SK-N-SH treated with all-trans-retinoic acid at 6 μM for 48 hours (cell line): Measurements from ENCODE around the gene ZFYVE27.

ENCODE experiments used
- ATAC-seq: fragments of 200-7000 bp; cut with Tn5 transposase; 3 replicates; pipeline ENCODE4 v1.9.1; 2020; ENCODE audit warnings: mild to moderate bottlenecking, moderate library complexity
- BACH2 ChIP-seq: fragments of 250-450 bp; sonication (Bioruptor Pico); IDR thresholded peaks from 2 replicates; pipeline ENCODE4 v1.9.0; 2021; ENCODE audit warnings: mild to moderate bottlenecking, borderline replicate concordance
- CREB5 ChIP-seq: fragments of 250-450 bp; sonication (Bioruptor Pico); IDR thresholded peaks from 2 replicates; pipeline ENCODE4 v1.5.1; 2020; ENCODE audit warnings: low read depth, mild to moderate bottlenecking, moderate library complexity
- CSDC2 ChIP-seq: fragments of 250-450 bp; sonication (Bioruptor Pico); IDR thresholded peaks from 2 replicates; pipeline ENCODE4 v1.5.0; 2020; ENCODE audit warnings: mild to moderate bottlenecking, moderate library complexity
- ISL1 ChIP-seq: fragments of 250-450 bp; sonication (Bioruptor Pico); IDR thresholded peaks from 2 replicates; pipeline ENCODE4 v2.1.2; 2022; ENCODE audit warnings: mild to moderate bottlenecking, moderate library complexity
- OSR1 ChIP-seq: fragments of 250-450 bp; sonication (Bioruptor Pico); IDR thresholded peaks from 2 replicates; pipeline ENCODE4 v1.8.0; 2022; ENCODE audit warnings: moderate library complexity, mild to moderate bottlenecking, inconsistent platforms
- PATZ1 ChIP-seq: fragments of 250-450 bp; sonication (Bioruptor Pico); IDR thresholded peaks from 2 replicates; pipeline ENCODE4 v1.8.0; 2020; ENCODE audit warnings: mild to moderate bottlenecking, moderate library complexity, borderline replicate concordance
- POU6F1 ChIP-seq: fragments of 250-450 bp; sonication (Bioruptor Pico); IDR thresholded peaks from 2 replicates; pipeline ENCODE4 v1.8.0; 2021; ENCODE audit warnings: low read depth, mild to moderate bottlenecking, moderate library complexity, borderline replicate concordance
- PPARA ChIP-seq: fragments of 250-450 bp; sonication (Bioruptor Pico); IDR thresholded peaks from 2 replicates; pipeline ENCODE4 v1.5.0; 2020; ENCODE audit warnings: mild to moderate bottlenecking, borderline replicate concordance
- RARB ChIP-seq: fragments of 250-450 bp; sonication (Bioruptor Pico); IDR thresholded peaks from 2 replicates; pipeline ENCODE4 v1.8.0; 2021; ENCODE audit warnings: mild to moderate bottlenecking, moderate library complexity
- TCF4 ChIP-seq: fragments of 250-450 bp; sonication (Bioruptor Pico); IDR thresholded peaks from 2 replicates; pipeline ENCODE4 v1.8.0; 2021; ENCODE audit warnings: mild to moderate bottlenecking, moderate library complexity, borderline replicate concordance
- TOX ChIP-seq: fragments of 250-450 bp; sonication (Bioruptor Pico); IDR thresholded peaks from 2 replicates; pipeline ENCODE4 v1.8.0; 2021; ENCODE audit warnings: mild to moderate bottlenecking, moderate library complexity, borderline replicate concordance
- TSHZ2 ChIP-seq: fragments of 250-450 bp; sonication (Bioruptor Pico); IDR thresholded peaks from 2 replicates; pipeline ENCODE4 v1.5.0; 2020; ENCODE audit warnings: mild to moderate bottlenecking, moderate library complexity
- ZC3H10 ChIP-seq: fragments of 250-450 bp; sonication (Bioruptor Pico); IDR thresholded peaks from 2 replicates; pipeline ENCODE4 v1.5.1; 2021; ENCODE audit warnings: mild to moderate bottlenecking, moderate library complexity
- ZFP3 ChIP-seq: fragments of 250-450 bp; sonication (Bioruptor Pico); IDR thresholded peaks from 2 replicates; pipeline ENCODE4 v1.5.0; 2020; ENCODE audit warnings: mild to moderate bottlenecking, moderate library complexity
- ZNF565 ChIP-seq: fragments of 450-650 bp; formaldehyde crosslinking; conservative IDR thresholded peaks from 2 replicates; pipeline ENCODE4 v1.5.0; 2020; ENCODE audit warnings: low read depth, mild to moderate bottlenecking, moderate library complexity
- ZNF70 ChIP-seq: fragments of 450-650 bp; formaldehyde crosslinking; IDR thresholded peaks from 2 replicates; pipeline ENCODE4 v1.5.0; 2020; ENCODE audit warnings: mild to moderate bottlenecking, moderate library complexity
- ZNF8 ChIP-seq: fragments of 450-650 bp; formaldehyde crosslinking; IDR thresholded peaks from 2 replicates; pipeline ENCODE4 v1.5.0; 2020; ENCODE audit warnings: mild to moderate bottlenecking, moderate library complexity

Gene ZFYVE27

GRCh38 chr10:97761331-97761865 lies 24.5 kb downstream of the ZFYVE27 start:
- TF ChIP-seq RARB (CRISPR knock-in tag): no peak
- TF ChIP-seq ZNF565 (CRISPR knock-in tag): no peak
- TF ChIP-seq CSDC2: no peak
- no peak for ATAC-seq

- no peak for TF ChIP-seq ZNF70 (CRISPR knock-in tag)
- no peak for TF ChIP-seq ZFP3
- TF ChIP-seq ZNF565 (CRISPR knock-in tag): no peak
- TF ChIP-seq TSHZ2 (CRISPR knock-in tag): no peak
- no peak for TF ChIP-seq OSR1 (CRISPR knock-in tag)
- no peak for TF ChIP-seq RARB (CRISPR knock-in tag)
- TF ChIP-seq TOX (CRISPR knock-in tag): no peak
- no peak for TF ChIP-seq CREB5 (CRISPR knock-in tag)
- no peak for TF ChIP-seq TCF4 (CRISPR knock-in tag)
- no peak for TF ChIP-seq POU6F1 (CRISPR knock-in tag)
- TF ChIP-seq PPARA: no peak
- TF ChIP-seq PATZ1 (CRISPR knock-in tag): no peak
- TF ChIP-seq BACH2 (CRISPR knock-in tag): no peak
- ATAC-seq: no peak
Observed at GRCh38 chr10:97762056-97762455, 25.1 kb downstream of the ZFYVE27 start.

- TF ChIP-seq PPARA: no peak
- TF ChIP-seq, all 23 proteins: peak for 0
- no peak for ATAC-seq
Observed at GRCh38 chr10:97762816-97763215, 25.9 kb downstream of the ZFYVE27 start.

- no peak for TF ChIP-seq RARB (CRISPR knock-in tag)
- TF ChIP-seq ZNF8 (CRISPR knock-in tag): no peak
- no peak for TF ChIP-seq CREB5 (CRISPR knock-in tag)
- no peak for TF ChIP-seq ZC3H10 (CRISPR knock-in tag)
- TF ChIP-seq OSR1 (CRISPR knock-in tag): no peak
- TF ChIP-seq TCF4 (CRISPR knock-in tag): no peak
- TF ChIP-seq BACH2 (CRISPR knock-in tag): no peak
- no peak for TF ChIP-seq ZFP3
- no peak for TF ChIP-seq PPARA
- no peak for TF ChIP-seq ZNF70 (CRISPR knock-in tag)
- TF ChIP-seq ZNF565 (CRISPR knock-in tag): no peak
- TF ChIP-seq ISL1 (CRISPR knock-in tag): no peak
- TF ChIP-seq CSDC2: no peak
Observed at GRCh38 chr10:97763411-97763810, 26.5 kb downstream of the ZFYVE27 start.

More at GRCh38 chr10:97763411-97763810, 26.5 kb downstream of the ZFYVE27 start:
- ATAC-seq: no peak
